HepG2 (cell line): Measurements from ENCODE around the gene ST14. TPM values are rescaled to one million over a fixed set of nuclear protein-coding genes. Genes with fewer than 3 reads are reported as not detected.

Experiments
- ATF7-NPFF ChIP-seq: sonication (generic); formaldehyde crosslinking; IDR thresholded peaks from 2 replicates; pipeline ENCODE4 v1.8.1; 2023; ENCODE audit warnings: mild to moderate bottlenecking, low read depth, missing genetic modification reagents, moderate library complexity
- FOXA3 ChIP-seq: IDR thresholded peaks from 2 replicates; pipeline ENCODE4 v1.6.1; 2016; ENCODE audit warnings: missing genetic modification reagents, missing compliant biosample characterization
- FOXP1 ChIP-seq, 2 experiments: fragments of 450-650 bp in 1 of 2; IDR thresholded peaks; 2 replicates each; pipeline ENCODE4 v1.6.1; 2017 to 2018; ENCODE audit warnings: antibody characterized with exemption in 1 of 2
- HDAC2 ChIP-seq: sonication (generic); formaldehyde crosslinking; IDR thresholded peaks from 2 replicates; pipeline ENCODE4 v1.4.0; 2020; ENCODE audit warnings: missing genetic modification reagents
- KLF9 ChIP-seq: IDR thresholded peaks from 2 replicates; pipeline ENCODE4 v1.6.1; 2016; ENCODE audit warnings: low read depth
- PHF8 ChIP-seq: sonication (generic); formaldehyde crosslinking; IDR thresholded peaks from 2 replicates; pipeline ENCODE4 v1.5.0; 2020; ENCODE audit warnings: missing genetic modification reagents
- REL ChIP-seq: sonication (generic); formaldehyde crosslinking; conservative IDR thresholded peaks from 2 replicates; pipeline ENCODE4 v1.8.0; 2022; ENCODE audit warnings: mild to moderate bottlenecking, missing genetic modification reagents, moderate library complexity
- SATB2 ChIP-seq: sonication (generic); formaldehyde crosslinking; IDR thresholded peaks from 2 replicates; pipeline ENCODE4 v1.5.0; 2020; ENCODE audit warnings: missing genetic modification reagents
- SMAD9 ChIP-seq: sonication (generic); formaldehyde crosslinking; IDR thresholded peaks from 2 replicates; pipeline ENCODE4 v1.5.1; 2020; ENCODE audit warnings: mild to moderate bottlenecking, missing genetic modification reagents
- SMARCC2 ChIP-seq: fragments of 450-650 bp; IDR thresholded peaks from 2 replicates; pipeline ENCODE4 v1.6.1; 2017; ENCODE audit warnings: antibody characterized with exemption, mild to moderate bottlenecking
- SOX5 ChIP-seq: IDR thresholded peaks from 2 replicates; pipeline ENCODE4 v1.6.1; 2016; ENCODE audit warnings: borderline replicate concordance
- ZBTB3 ChIP-seq: sonication (generic); formaldehyde crosslinking; IDR thresholded peaks from 2 replicates; pipeline ENCODE4 v1.4.0; 2020; ENCODE audit warnings: low read depth, mild to moderate bottlenecking, moderate library complexity, missing genetic modification reagents, borderline replicate concordance
- ZBTB42 ChIP-seq: sonication (generic); formaldehyde crosslinking; IDR thresholded peaks from 2 replicates; pipeline ENCODE4 v1.5.0; 2020; ENCODE audit warnings: mild to moderate bottlenecking, missing genetic modification reagents
- ZNF253 ChIP-seq: sonication (generic); formaldehyde crosslinking; IDR thresholded peaks from 2 replicates; pipeline ENCODE4 v1.8.0; 2022; ENCODE audit warnings: mild to moderate bottlenecking, missing genetic modification reagents, borderline replicate concordance
- ZNF33A ChIP-seq: sonication (generic); formaldehyde crosslinking; IDR thresholded peaks from 2 replicates; pipeline ENCODE4 v1.5.1; 2020; ENCODE audit warnings: missing genetic modification reagents, mild to moderate bottlenecking, moderate library complexity, borderline replicate concordance
- ZNF343 ChIP-seq: sonication (generic); formaldehyde crosslinking; IDR thresholded peaks from 2 replicates; pipeline ENCODE4 v1.4.0; 2020; ENCODE audit warnings: mild to moderate bottlenecking, missing genetic modification reagents
- ZNF367 ChIP-seq: sonication (generic); formaldehyde crosslinking; IDR thresholded peaks from 2 replicates; pipeline ENCODE4 v1.4.0; 2020; ENCODE audit warnings: missing genetic modification reagents, borderline replicate concordance
- ZNF547 ChIP-seq: sonication (generic); formaldehyde crosslinking; IDR thresholded peaks from 2 replicates; pipeline ENCODE4 v1.5.1; 2020; ENCODE audit warnings: mild to moderate bottlenecking, missing genetic modification reagents
- polyA plus RNA-seq, 8 experiments: library from polyadenylated mRNA; depleted of rRNA in 3 of 8; stranded (reverse) in 7 of 8; unstranded in 1 of 8; fragments of >200 nt; fragmentation: Illumina TruSeq in 4 of 8; extraction: Trizol in 4 of 8; gene quantifications; 2 replicates each; pipeline versions ENCODE4 v1.2.1 to v1.2.3, GENCODE V29; 2011 to 2016; ENCODE audit warnings: low read depth in 4 of 8, missing spikeins in 1 of 8, mixed read lengths in 1 of 8; ENCODE audit not compliant: insufficient read depth in 1 of 8
- total RNA-seq, 5 experiments: library from RNA; depleted of rRNA; stranded (reverse); fragments of >200 nt; fragmentation: Illumina TruSeq; extraction: Trizol; gene quantifications; 2 replicates each; pipeline ENCODE4 v1.2.3, GENCODE V29; 2016; ENCODE audit warnings: low read depth in 1 of 5
- TF ChIP-seq, protein P1 (sequence below): IDR thresholded peaks from 2 replicates; pipeline ENCODE4 v1.4.0; 2020; ENCODE audit warnings: mild to moderate bottlenecking, missing genetic modification reagents
- TF ChIP-seq, protein P2 (sequence below): sonication (generic); formaldehyde crosslinking; IDR thresholded peaks from 2 replicates; pipeline ENCODE4 v1.4.0; 2020; ENCODE audit warnings: missing genetic modification reagents, borderline replicate concordance

ST14 gene
- total and polyA plus RNA-seq, 2 of the 13 experiments (the other 11 are each of a cell fraction or from before 2014, with no cell fraction given): 0.88 to 1.4 TPM

DNA sequence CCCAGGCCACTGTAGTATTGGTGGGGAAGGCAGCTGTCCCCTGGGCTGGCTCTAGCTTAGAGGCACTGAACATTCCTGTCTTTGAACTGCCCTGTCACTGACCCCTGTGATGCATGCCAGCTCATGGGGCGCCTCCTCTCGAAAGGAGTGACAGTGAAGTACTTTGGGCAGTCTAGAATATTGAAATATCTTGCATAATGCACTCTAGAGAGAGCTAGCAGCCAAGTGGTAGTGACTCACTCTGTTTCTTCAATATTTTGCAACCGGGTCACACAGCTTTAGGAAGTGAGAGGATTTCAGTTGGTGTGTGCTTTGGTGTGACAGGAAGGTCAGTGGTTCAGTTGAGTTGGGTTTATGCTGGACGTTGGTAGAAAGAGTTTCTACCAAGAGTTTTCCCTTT lies 35.5 kb upstream of the ST14 start (continued):
- TF ChIP-seq ZNF33A (no peak), ZNF367 (CRISPR knock-in tag) (no peak), FOXA3 (CRISPR knock-in tag) (peak; percentile 80), ZNF253 (CRISPR knock-in tag) (no peak), ATF7-NPFF (CRISPR knock-in tag) (no peak), ZBTB42 (CRISPR knock-in tag) (no peak), ZNF343 (no peak), SMAD9 (no peak; the same call in 1 of the 2 replicates), ZNF547 (CRISPR knock-in tag) (no peak), SOX5 (CRISPR knock-in tag) (peak; percentile 84), SATB2 (CRISPR knock-in tag) (no peak), KLF9 (CRISPR knock-in tag) (no peak), SMARCC2 (no peak), REL (CRISPR knock-in tag) (no peak), HDAC2 (CRISPR knock-in tag) (peak; percentile 82; the same call in 1 of the 2 replicates), PHF8 (no peak), ZBTB3 (peak; percentile 51; the same call in 1 of the 2 replicates), FOXP1 (IDR thresholded peaks at IDR 0.05) (no peak), FOXP1 (CRISPR knock-in tag; IDR thresholded peaks at IDR 0.05) (peak; percentile 66; the same call in 1 of the 2 replicates)
- TF ChIP-seq, protein P1, sequence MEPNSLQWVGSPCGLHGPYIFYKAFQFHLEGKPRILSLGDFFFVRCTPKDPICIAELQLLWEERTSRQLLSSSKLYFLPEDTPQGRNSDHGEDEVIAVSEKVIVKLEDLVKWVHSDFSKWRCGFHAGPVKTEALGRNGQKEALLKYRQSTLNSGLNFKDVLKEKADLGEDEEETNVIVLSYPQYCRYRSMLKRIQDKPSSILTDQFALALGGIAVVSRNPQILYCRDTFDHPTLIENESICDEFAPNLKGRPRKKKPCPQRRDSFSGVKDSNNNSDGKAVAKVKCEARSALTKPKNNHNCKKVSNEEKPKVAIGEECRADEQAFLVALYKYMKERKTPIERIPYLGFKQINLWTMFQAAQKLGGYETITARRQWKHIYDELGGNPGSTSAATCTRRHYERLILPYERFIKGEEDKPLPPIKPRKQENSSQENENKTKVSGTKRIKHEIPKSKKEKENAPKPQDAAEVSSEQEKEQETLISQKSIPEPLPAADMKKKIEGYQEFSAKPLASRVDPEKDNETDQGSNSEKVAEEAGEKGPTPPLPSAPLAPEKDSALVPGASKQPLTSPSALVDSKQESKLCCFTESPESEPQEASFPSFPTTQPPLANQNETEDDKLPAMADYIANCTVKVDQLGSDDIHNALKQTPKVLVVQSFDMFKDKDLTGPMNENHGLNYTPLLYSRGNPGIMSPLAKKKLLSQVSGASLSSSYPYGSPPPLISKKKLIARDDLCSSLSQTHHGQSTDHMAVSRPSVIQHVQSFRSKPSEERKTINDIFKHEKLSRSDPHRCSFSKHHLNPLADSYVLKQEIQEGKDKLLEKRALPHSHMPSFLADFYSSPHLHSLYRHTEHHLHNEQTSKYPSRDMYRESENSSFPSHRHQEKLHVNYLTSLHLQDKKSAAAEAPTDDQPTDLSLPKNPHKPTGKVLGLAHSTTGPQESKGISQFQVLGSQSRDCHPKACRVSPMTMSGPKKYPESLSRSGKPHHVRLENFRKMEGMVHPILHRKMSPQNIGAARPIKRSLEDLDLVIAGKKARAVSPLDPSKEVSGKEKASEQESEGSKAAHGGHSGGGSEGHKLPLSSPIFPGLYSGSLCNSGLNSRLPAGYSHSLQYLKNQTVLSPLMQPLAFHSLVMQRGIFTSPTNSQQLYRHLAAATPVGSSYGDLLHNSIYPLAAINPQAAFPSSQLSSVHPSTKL (CRISPR knock-in tag): peak; percentile 93
- TF ChIP-seq, protein P2, sequence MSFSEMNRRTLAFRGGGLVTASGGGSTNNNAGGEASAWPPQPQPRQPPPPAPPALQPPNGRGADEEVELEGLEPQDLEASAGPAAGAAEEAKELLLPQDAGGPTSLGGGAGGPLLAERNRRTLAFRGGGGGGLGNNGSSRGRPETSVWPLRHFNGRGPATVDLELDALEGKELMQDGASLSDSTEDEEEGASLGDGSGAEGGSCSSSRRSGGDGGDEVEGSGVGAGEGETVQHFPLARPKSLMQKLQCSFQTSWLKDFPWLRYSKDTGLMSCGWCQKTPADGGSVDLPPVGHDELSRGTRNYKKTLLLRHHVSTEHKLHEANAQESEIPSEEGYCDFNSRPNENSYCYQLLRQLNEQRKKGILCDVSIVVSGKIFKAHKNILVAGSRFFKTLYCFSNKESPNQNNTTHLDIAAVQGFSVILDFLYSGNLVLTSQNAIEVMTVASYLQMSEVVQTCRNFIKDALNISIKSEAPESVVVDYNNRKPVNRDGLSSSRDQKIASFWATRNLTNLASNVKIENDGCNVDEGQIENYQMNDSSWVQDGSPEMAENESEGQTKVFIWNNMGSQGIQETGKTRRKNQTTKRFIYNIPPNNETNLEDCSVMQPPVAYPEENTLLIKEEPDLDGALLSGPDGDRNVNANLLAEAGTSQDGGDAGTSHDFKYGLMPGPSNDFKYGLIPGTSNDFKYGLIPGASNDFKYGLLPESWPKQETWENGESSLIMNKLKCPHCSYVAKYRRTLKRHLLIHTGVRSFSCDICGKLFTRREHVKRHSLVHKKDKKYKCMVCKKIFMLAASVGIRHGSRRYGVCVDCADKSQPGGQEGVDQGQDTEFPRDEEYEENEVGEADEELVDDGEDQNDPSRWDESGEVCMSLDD: no peak
